ENCODE results near the gene TIPRL.
"Not testable (repeated sequence)": the region's sequence is repeated elsewhere in the genome, so short reads cannot be mapped to it uniquely, and the experiment has no call there.

TIPRL gene

GRCh38 chr1:168159979-168160378, 18.8 kb upstream of the TIPRL start:
- no peak for DNase-seq

- DNase-seq, result no peak
Observed at GRCh38 chr1:168161459-168161858, 17.3 kb upstream of the TIPRL start.

GRCh38 chr1:168163670-168164069, 15.1 kb upstream of the TIPRL start:
- no peak for DNase-seq

- DNase-seq, result no peak
Observed at GRCh38 chr1:168164771-168165170, 14.0 kb upstream of the TIPRL start.

DNA sequence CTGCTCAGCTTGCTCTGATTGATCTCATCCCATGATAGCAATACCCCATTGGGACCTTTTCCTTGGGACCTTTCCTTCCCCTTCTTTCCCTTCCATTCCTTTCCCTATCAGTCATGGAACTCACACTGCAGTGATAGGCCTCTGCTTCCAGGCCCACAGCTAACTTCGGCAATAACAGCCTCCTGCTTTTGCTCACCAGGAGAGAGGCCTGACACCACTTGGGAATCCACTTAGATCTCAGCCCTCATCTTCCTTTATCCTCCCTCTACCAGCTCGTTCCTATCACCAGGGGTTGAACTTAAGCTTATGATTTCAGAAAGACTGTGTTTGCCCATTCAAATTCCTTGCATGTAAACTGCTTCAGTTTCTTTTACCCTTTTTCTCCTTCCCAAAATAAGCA, 11.0 kb upstream of the TIPRL start:
- DNase-seq, result no peak

- no peak for DNase-seq
Observed at GRCh38 chr1:168170564-168171508, 7.9 kb upstream of the TIPRL start.

DNA sequence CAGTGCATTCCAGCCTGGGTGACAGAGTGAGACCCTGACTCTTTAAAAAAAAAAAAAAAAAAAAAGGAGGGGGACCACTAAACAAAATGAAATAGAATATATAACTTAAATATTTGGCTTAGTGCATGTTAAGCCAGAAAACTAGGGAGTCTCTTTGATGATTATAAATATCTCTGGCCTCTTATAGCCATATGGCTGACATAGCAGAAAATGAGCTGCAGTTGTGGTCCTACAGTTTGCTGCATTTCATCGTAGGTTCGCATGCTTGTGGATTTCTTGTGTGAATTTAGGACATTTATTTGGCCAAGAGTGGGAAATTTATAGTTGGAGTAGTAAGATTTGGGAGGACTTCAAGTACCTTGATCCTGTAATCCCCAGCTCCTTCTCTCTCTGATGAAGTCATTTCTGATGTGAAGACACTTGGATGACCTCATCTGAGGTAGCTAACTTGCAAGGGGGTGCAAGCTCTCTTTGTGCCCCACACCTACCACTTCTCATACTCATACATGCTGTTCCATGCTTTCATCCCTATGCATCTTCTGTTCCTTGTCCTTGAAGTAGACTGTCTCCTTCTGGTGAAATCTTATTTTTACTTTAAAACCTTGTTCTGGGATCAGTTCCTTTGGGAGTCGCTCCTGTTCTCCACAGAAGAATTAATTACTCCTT, 6.4 kb upstream of the TIPRL start:
- DNase-seq, result no peak

GRCh38 chr1:168178227-168178637, 530 bp upstream of the TIPRL start:
- DNase-seq, result no peak

- peak; percentile 17 for DNase-seq
Observed at GRCh38 chr1:168179438-168180147, 831 bp downstream of the TIPRL start.

GRCh38 chr1:168180148-168180524, 1.4 kb downstream of the TIPRL start:
- no peak for DNase-seq

DNA sequence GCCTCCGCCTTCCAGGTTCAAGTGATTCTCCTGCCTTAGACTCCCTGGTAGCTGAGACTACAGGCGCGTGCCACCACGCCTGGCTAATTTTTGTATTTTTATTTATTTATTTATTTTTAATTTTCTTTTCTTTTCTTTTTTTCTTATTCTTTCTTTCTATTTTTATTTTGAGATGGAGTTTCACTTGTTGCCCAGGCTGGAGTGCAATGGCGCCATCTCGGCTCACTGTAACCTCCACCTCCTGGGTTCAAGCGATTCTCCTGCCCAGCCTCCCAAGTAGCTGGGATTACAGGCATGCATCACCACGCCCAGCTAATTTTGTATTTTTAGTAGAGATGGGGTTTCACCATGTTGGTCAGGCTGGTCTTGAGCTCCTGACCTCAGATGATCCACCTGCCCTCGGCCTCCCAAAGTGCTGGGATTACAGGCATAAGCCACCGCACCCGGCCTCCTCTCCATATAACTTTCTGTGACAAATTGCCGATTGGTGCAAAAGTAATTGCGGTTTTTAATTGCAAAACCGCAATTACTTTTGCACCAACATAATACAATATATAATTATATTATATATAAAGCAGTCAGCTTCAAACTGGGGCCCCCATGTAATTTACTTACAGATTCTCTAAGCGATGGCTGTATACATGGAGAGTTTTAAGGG, 2.4 kb downstream of the TIPRL start:
- DNase-seq, result not testable (repeated sequence)

GRCh38 chr1:168187177-168187576, 8.4 kb downstream of the TIPRL start:
- no peak for DNase-seq

DNA sequence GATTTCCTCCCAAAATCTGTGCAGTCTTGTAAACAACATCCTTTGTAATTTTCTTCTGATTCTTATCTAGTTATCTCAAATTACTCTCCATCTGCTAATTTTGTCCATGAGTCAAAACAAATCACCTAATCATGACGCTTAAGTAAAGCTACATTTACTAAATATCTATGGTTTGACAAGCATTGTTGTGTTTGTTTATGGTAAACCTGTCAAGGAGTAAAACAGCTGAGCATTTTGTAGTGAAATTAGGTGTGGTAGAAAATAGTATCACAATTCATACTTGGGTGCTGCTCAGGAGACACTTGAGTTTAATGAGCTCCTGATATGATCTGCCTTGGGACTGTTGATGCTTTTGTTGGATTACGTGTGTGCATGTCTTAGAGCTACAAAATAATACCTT, 11.6 kb downstream of the TIPRL start:
- no peak for DNase-seq

DNA sequence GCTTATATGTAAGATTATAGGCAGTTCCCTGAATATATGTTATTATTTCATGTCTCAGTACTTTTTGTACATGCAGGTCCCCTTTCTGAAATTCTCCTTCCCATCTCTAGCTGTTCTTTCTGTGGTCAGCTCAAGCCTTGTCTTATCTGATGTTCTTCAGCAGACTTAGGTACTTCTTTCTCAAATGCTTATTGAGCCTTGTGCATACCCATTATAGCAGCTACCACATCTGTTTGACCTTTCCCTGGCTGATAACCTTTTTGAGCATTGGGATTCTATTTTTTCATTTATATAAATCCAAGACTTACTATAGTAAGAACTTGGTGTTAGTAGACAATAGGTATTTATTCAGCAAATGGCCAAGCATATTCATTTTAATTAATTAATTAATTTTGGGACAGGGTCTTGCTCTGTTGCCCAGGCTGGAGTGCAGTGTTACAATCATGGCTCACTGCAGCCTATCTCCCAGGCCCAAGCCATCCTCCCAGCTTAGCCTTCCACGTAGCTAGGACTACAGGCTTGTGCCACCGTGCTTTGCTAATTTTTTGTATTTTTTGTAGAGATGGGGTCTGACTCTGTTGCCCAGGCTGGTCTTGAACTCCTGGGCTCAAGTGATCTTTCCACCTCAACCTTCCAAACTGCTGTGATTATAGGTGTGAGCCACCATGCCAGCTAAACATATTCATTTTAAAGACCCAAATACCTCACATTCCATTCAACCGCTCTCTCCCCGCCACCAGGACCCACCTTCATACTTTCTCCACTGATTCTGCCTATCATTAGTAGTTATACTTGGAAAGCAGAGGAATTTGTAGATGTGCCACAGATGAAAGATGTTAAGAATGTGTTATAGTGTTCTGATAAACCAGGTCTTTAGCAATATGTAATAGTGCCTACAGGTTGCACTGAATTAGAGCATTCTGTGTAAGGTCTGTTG, 16.7 kb downstream of the TIPRL start:
- no peak for DNase-seq

DNA sequence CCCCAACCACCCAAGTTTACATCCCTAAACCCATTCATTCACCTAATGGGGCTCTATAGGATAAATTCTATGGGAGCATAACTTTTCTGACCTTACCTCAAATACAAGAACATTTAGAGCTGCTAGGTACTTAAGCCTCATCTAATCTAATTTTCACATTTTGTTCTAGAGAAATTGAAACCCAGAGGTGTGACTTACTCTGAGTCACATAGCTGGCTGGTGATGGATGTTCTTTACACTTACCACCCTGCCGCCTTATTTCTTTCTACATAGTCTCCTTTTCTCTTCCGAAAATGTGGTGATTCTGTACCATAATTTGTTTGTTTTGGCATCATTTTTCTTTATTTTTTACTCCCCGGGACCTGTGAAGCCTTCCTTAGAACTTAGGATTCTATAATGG, 20.3 kb downstream of the TIPRL start:
- no peak for DNase-seq

- DNase-seq, result no peak
Observed at GRCh38 chr1:168202941-168203654, 24.3 kb downstream of the TIPRL start.

GRCh38 chr1:168206111-168206510, 27.3 kb downstream of the TIPRL start:
- DNase-seq, result no peak

- DNase-seq, result not testable (repeated sequence)
Observed at GRCh38 chr1:168207673-168208072, 28.9 kb downstream of the TIPRL start.

GRCh38 chr1:168210312-168210711, 31.6 kb downstream of the TIPRL start:
- DNase-seq, result no peak

DNA sequence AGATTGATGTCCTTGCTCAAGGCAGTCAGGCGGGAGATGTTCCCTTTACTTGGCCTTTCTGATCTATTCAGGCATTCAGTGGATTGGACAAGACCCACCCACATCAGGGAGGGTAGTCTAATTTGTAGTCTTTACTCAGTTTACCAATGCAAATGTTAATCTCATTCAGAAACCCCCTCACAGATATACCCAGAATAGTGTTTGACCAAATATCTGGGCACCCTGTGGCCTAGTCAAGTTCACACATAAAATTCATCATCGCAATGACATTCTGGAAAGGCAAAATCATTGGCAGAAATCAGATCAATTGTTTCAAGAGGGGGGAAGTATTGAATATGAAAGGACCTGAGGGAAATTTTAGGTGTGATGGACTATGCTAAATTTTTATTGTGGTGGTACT, 34.6 kb downstream of the TIPRL start:
- DNase-seq, result no peak

GRCh38 chr1:168216171-168216570, 37.4 kb downstream of the TIPRL start:
- DNase-seq, result no peak

Data from NCI-H2227 treated with DMSO at 0.1 percent for 48 hours (cell line).